Liver (tissue), 9 donors: ENCODE data around the gene RAB7A. TPM values are rescaled to one million over a fixed set of nuclear protein-coding genes. Genes with fewer than 3 reads are reported as not detected.

ENCODE experiments used
- DNase-seq: peaks from one replicate; pipeline ENCODE4 v3.0.0-alpha.2; 2017; ENCODE audit warnings: low spot score
- H3K27ac ChIP-seq, 2 donors: one replicate each; pipeline ENCODE4 v1.7.0; 2013; ENCODE audit warnings: inconsistent platforms in 2 of 2, low read length in 2 of 2, control low read depth in 1 of 2, low read depth in 1 of 2, mild to moderate bottlenecking in 1 of 2
- H3K27me3 ChIP-seq, 4 donors: one replicate each; pipeline versions ENCODE4 v1.6.1 to v1.7.0; 2013; ENCODE audit warnings: low read length in 3 of 4, inconsistent platforms in 1 of 4, mild to moderate bottlenecking in 1 of 4, moderate library complexity in 1 of 4; ENCODE audit not compliant: control insufficient read depth in 4 of 4, insufficient read depth in 4 of 4
- H3K36me3 ChIP-seq, 4 donors: one replicate each; pipeline versions ENCODE4 v1.6.1 to v1.7.0; 2013; ENCODE audit warnings: low read length in 3 of 4, mild to moderate bottlenecking in 3 of 4, low read depth in 1 of 4, moderate library complexity in 1 of 4; ENCODE audit not compliant: control insufficient read depth in 4 of 4, insufficient read depth in 3 of 4
- H3K4me1 ChIP-seq, 4 donors: one replicate each; pipeline versions ENCODE4 v1.6.1 to v1.7.0; 2013; ENCODE audit warnings: low read length in 3 of 4, mild to moderate bottlenecking in 3 of 4, moderate library complexity in 1 of 4; ENCODE audit not compliant: control insufficient read depth in 4 of 4, insufficient read depth in 4 of 4
- H3K4me3 ChIP-seq, 3 donors: one replicate each; pipeline versions ENCODE4 v1.6.1 to v1.7.0; 2013; ENCODE audit warnings: low read length in 3 of 3, control low read depth in 1 of 3, low read depth in 1 of 3, mild to moderate bottlenecking in 1 of 3
- H3K9ac ChIP-seq, 2 donors: one replicate each; pipeline ENCODE4 v1.7.0; 2013; ENCODE audit warnings: low read length in 2 of 2, mild to moderate bottlenecking in 2 of 2, moderate library complexity in 2 of 2, control low read depth in 1 of 2, low read depth in 1 of 2
- H3K9me3 ChIP-seq, 4 donors: one replicate each; pipeline versions ENCODE4 v1.6.1 to v1.7.0; 2013; ENCODE audit warnings: low read length in 3 of 4; ENCODE audit not compliant: control insufficient read depth in 4 of 4
- GABPA ChIP-seq, 2 donors: IDR thresholded peaks in 1 of 2; conservative IDR thresholded peaks in 1 of 2; 2 replicates each; pipeline ENCODE4 v1.6.1; 2016; ENCODE audit warnings: antibody characterized with exemption in 2 of 2, mild to moderate bottlenecking in 1 of 2, moderate library complexity in 1 of 2
- HNF4G ChIP-seq: IDR thresholded peaks from 2 replicates; pipeline ENCODE4 v1.6.1; 2016; ENCODE audit warnings: antibody characterized with exemption
- JUND ChIP-seq, 2 donors: IDR thresholded peaks; 2 replicates each; pipeline ENCODE4 v1.6.1; 2016; ENCODE audit warnings: antibody characterized with exemption in 2 of 2
- TAF1 ChIP-seq: conservative IDR thresholded peaks from 2 replicates; pipeline ENCODE4 v1.6.1; 2016; ENCODE audit warnings: antibody characterized with exemption, mild to moderate bottlenecking
- WGBS: extraction: QIAGEN DNeasy Blood & Tissue Kit; methylation state at CpG from one replicate; pipeline ENCODE4 v1.1.7; 2013; 5-methylcytosine and 5-hydroxymethylcytosine counted together
- polyA plus RNA-seq, 2 donors: library from polyadenylated mRNA; stranded (reverse) in 1 of 2; unstranded in 1 of 2; fragments of 200-250 nt in 1 of 2; fragments of >200 nt in 1 of 2; fragmentation: Nextera tagmentation in 1 of 2; extraction: Ambion mirVana in 1 of 2; gene quantifications; one replicate each; pipeline versions ENCODE4 v1.2.1 to v1.2.3, GENCODE V29; 2013 to 2015
- total RNA-seq, 2 donors: library from RNA; depleted of rRNA; stranded (reverse); fragments of >200 nt; gene quantifications; one replicate each; pipeline ENCODE4 v1.2.3, GENCODE V29; 2014
- TF ChIP-seq, protein P1 (sequence below): IDR thresholded peaks from 2 replicates; pipeline ENCODE4 v1.6.1; 2016; ENCODE audit warnings: antibody characterized with exemption
- TF ChIP-seq, protein P2 (sequence below): IDR thresholded peaks from 2 replicates; pipeline ENCODE4 v1.6.1; 2016; ENCODE audit warnings: antibody characterized with exemption
- TF ChIP-seq, protein P3 (sequence below): IDR thresholded peaks from 2 replicates; pipeline ENCODE4 v1.6.1; 2016; ENCODE audit warnings: antibody characterized with exemption, mild to moderate bottlenecking
- donor health status: healthy.
- donor health status: healthy.
- donor health status: healthy.
- donor health status: healthy.
- donor health status: healthy.

RAB7A gene
- total and polyA plus RNA-seq, 4 donors = 34.6 to 90.6 (median 63.4) TPM

GRCh38 chr3:128799653-128800052 is 73.7 kb downstream of the RAB7A start (continued):
- TF ChIP-seq, protein P1, sequence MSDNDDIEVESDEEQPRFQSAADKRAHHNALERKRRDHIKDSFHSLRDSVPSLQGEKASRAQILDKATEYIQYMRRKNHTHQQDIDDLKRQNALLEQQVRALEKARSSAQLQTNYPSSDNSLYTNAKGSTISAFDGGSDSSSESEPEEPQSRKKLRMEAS = no peak
- no peak for TF ChIP-seq HNF4G
- TF ChIP-seq, protein P2, sequence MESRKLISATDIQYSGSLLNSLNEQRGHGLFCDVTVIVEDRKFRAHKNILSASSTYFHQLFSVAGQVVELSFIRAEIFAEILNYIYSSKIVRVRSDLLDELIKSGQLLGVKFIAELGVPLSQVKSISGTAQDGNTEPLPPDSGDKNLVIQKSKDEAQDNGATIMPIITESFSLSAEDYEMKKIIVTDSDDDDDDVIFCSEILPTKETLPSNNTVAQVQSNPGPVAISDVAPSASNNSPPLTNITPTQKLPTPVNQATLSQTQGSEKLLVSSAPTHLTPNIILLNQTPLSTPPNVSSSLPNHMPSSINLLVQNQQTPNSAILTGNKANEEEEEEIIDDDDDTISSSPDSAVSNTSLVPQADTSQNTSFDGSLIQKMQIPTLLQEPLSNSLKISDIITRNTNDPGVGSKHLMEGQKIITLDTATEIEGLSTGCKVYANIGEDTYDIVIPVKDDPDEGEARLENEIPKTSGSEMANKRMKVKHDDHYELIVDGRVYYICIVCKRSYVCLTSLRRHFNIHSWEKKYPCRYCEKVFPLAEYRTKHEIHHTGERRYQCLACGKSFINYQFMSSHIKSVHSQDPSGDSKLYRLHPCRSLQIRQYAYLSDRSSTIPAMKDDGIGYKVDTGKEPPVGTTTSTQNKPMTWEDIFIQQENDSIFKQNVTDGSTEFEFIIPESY = no peak

GRCh38 chr3:128800241-128801187 is 74.5 kb downstream of the RAB7A start:
- Histone ChIP-seq H3K9me3 (no peaks in the 10 kb centered on the region), H3K9ac (no peak overlapping the region), H3K4me3 (no peak overlapping the region), H3K27me3 (no peaks in the 10 kb centered on the region), H3K4me1 (peaks cover 0 to 16% (median 8%) of the 10 kb centered on the region in 4 donors), H3K27ac (no peak overlapping the region), H3K36me3 (peaks cover 7 to 45% (median 26%) of the 10 kb centered on the region in 4 donors)
- DNase-seq = no peak
- 87% methylated on average over 9 of the region's 9 CpGs for WGBS
- TF ChIP-seq JUND (IDR thresholded peaks at IDR 0.05) (no peak), HNF4G (no peak), GABPA (IDR thresholded peaks at IDR 0.05 in 1 of 2, conservative IDR thresholded peaks at IDR 0.05 in 1 of 2) (no peak)
- TF ChIP-seq, protein P2 = no peak

DNA sequence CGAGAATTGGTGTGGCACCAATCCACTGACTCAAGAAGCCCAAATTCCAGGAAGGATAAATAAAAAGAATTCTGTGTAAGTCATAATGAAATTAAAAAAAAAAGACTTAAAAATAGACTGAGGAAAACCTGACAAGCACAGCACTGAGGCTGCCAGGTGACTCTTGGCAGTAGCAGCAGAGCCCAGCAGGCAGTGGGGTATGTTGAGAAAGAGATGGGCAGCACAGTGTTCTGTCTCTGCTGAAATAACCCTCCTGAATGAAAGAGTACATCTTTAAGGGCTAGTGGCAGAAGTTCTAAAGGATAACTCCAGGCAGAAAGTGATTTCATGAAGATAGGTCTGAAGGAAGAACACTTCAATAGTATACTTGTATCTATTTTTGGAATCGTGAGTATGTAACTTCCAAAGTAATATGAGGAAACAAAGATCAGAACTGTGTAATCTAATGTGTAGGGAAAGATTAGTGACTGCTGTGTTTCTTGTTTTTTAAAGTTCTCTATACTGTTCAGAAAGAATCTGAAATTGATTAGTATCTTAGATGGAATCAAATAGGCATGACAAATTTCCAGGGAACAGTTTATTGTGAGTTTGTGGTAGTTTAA is 75.9 kb downstream of the RAB7A start:
- peaks cover 0 to 16% (median 8%) of the 10 kb centered on the region in 4 donors for H3K4me1 ChIP-seq
- H3K4me3 ChIP-seq = no peak overlapping the region
- DNase-seq = no peak
- H3K27ac ChIP-seq = no peak overlapping the region
- no peaks in the 10 kb centered on the region for H3K27me3 ChIP-seq
- TF ChIP-seq, protein P3, sequence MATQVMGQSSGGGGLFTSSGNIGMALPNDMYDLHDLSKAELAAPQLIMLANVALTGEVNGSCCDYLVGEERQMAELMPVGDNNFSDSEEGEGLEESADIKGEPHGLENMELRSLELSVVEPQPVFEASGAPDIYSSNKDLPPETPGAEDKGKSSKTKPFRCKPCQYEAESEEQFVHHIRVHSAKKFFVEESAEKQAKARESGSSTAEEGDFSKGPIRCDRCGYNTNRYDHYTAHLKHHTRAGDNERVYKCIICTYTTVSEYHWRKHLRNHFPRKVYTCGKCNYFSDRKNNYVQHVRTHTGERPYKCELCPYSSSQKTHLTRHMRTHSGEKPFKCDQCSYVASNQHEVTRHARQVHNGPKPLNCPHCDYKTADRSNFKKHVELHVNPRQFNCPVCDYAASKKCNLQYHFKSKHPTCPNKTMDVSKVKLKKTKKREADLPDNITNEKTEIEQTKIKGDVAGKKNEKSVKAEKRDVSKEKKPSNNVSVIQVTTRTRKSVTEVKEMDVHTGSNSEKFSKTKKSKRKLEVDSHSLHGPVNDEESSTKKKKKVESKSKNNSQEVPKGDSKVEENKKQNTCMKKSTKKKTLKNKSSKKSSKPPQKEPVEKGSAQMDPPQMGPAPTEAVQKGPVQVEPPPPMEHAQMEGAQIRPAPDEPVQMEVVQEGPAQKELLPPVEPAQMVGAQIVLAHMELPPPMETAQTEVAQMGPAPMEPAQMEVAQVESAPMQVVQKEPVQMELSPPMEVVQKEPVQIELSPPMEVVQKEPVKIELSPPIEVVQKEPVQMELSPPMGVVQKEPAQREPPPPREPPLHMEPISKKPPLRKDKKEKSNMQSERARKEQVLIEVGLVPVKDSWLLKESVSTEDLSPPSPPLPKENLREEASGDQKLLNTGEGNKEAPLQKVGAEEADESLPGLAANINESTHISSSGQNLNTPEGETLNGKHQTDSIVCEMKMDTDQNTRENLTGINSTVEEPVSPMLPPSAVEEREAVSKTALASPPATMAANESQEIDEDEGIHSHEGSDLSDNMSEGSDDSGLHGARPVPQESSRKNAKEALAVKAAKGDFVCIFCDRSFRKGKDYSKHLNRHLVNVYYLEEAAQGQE = no peak
- TF ChIP-seq TAF1 = no peak
- H3K36me3 ChIP-seq = peaks cover 7 to 42% (median 25%) of the 10 kb centered on the region in 4 donors
- WGBS = 65% methylated on average over 2 of the region's 2 CpGs
- no peak overlapping the region for H3K9ac ChIP-seq
- no peaks in the 10 kb centered on the region for H3K9me3 ChIP-seq
